ENCODE results near the gene KIF16B.

- TF ChIP-seq CTCF (IDR thresholded peaks at IDR 0.05; ENCODE audit: poor library complexity) (no peak), EZH2 (IDR thresholded peaks at IDR 0.05; ENCODE audit: borderline replicate concordance) (no peak)
Measured at GRCh38 chr20:16263582-16263981, 309.7 kb downstream of the KIF16B start.

Data from hepatocyte (in vitro differentiated cells).